Heart right ventricle (tissue), 16 donors: ENCODE data around the gene DHX30. TPM values are rescaled to one million over a fixed set of nuclear protein-coding genes. Genes with fewer than 3 reads are reported as not detected.
A peak's percentile ranks its signal among the peaks of the same experiment; 100 is the strongest.

Source experiments
- ATAC-seq, 8 donors: fragments of 200-7000 bp; cut with Tn5 transposase; one replicate each; pipeline ENCODE4 v1.9.1; 2020; ENCODE audit warnings: mild to moderate bottlenecking in 8 of 8, moderate library complexity in 8 of 8, moderate number of reproducible peaks in 1 of 8
- DNase-seq, 2 donors: peaks; one replicate each; pipeline ENCODE4 v3.0.0-alpha.2; 2020
- H3K27ac ChIP-seq, 10 donors: fragments of 200-600 bp; sonication (generic) in 2 of 10; one replicate each; pipeline versions ENCODE4 v1.5.0 to v1.8.0; 2020 to 2022; ENCODE audit warnings: mild to moderate bottlenecking in 3 of 10
- H3K27me3 ChIP-seq, 7 donors: fragments of 200-600 bp; one replicate each; pipeline ENCODE4 v1.8.0; 2021 to 2022; ENCODE audit warnings: mild to moderate bottlenecking in 2 of 7
- H3K36me3 ChIP-seq, 9 donors: fragments of 200-600 bp; sonication (generic) in 1 of 9; one replicate each; pipeline versions ENCODE4 v1.5.0 to v1.8.0; 2020 to 2022; ENCODE audit warnings: mild to moderate bottlenecking in 2 of 9
- H3K4me1 ChIP-seq, 9 donors: fragments of 200-600 bp; sonication (generic) in 1 of 9; one replicate each; pipeline versions ENCODE4 v1.5.0 to v1.8.0; 2020 to 2022; ENCODE audit warnings: mild to moderate bottlenecking in 4 of 9
- H3K4me3 ChIP-seq, 10 donors: fragments of 200-600 bp; sonication (generic) in 2 of 10; one replicate each; pipeline versions ENCODE4 v1.5.0 to v1.8.0; 2020 to 2022; ENCODE audit warnings: mild to moderate bottlenecking in 7 of 10, moderate library complexity in 2 of 10
- H3K9me3 ChIP-seq, 11 donors: fragments of 200-600 bp in 10 of 11; sonication (generic) in 2 of 11; one replicate each; pipeline versions ENCODE4 v1.5.0 to v1.8.0; 2013 to 2022; ENCODE audit warnings: mild to moderate bottlenecking in 2 of 11, control low read depth in 1 of 11, moderate library complexity in 1 of 11
- CTCF ChIP-seq, 9 donors: fragments of 200-600 bp; sonication (generic) in 2 of 9; IDR thresholded peaks; one replicate each; pipeline versions ENCODE4 v1.5.0 to v1.8.0; 2021 to 2022; ENCODE audit warnings: antibody characterized with exemption in 9 of 9, mild to moderate bottlenecking in 5 of 9, moderate library complexity in 1 of 9
- WGBS, 2 donors: extraction: QIAGEN DNeasy Blood & Tissue Kit; methylation state at CpG; one replicate each; pipeline ENCODE4 v1.1.7; 2013; ENCODE audit warnings: inconsistent platforms in 1 of 2; 5-methylcytosine and 5-hydroxymethylcytosine counted together
- intact Hi-C, 10 donors: fragments of 100-400 bp; cut with DNase I; formaldehyde crosslinking; loops; one replicate each; pipeline versions ENCODE4 v1.11.1 to v1.14.2; 2022
- polyA plus RNA-seq, 2 donors: library from polyadenylated mRNA; stranded (reverse); fragments of 200-250 nt; gene quantifications; one replicate each; pipeline ENCODE4 v1.2.3, GENCODE V29; 2013
- total RNA-seq, 10 donors: library from RNA; stranded (reverse); fragmentation: NEBNext Ultra II Directional in 3 of 10; extraction: Animal tissue kit (Norgen Biotek cat#: 25700) in 3 of 10; gene quantifications; one replicate each; pipeline versions ENCODE4 v1.2.1 to v1.2.4, GENCODE V29; 2021 to 2023
- donor health status: Arrhythmogenic right ventricular cardiomyopathy.
- donor health status: ischemic (EF 13 %, LVEDD 7.1; RV severe dilation, severe dysfunction).
- donor health status: healthy with polysubstance abuse.
- donor health status: DM: no; HTN: yes; CAD: no.
- donor health status: DM: no; HTN: no; CAD: no.
- donor health status: ischemic (EF 25% LVEDD 6.9; RV normal size, moderate dysfunction).
- donor health status: ischemic (EF 25% LVEDD 5.7; RV mildly dilated, moderate dysfunction).
- donor health status: healthy.
- donor health status: DM: yes; HTN: yes; CAD: no.
- donor health status: Ischemic cardiomyopathy.
- donor health status: ischemic (EF 35%, LVEDD 5.7; RV mildly dilated, moderate dysfunction).
- donor health status: nonischemic (EF 11% LVEDD 7.7; RV severe dilation, severe dysfunction).
- donor health status: DM: yes; HTN: yes; CAD: no.
- donor health status: PGD.
- donor health status: ischemic (EF 29% LVEDD 5.4; RV normal size, mild dysfunction).
- donor health status: nonischemic (EF 23%, LVEDD 6.1; RV moderate dilation, normal function).

Gene DHX30
- total and polyA plus RNA-seq, 12 donors, result 31.2 to 56.4 (median 44.5) TPM

GRCh38 chr3:47890828-47891612 is 88.1 kb downstream of the DHX30 start:
- Histone ChIP-seq H3K27me3 (no peaks in the 10 kb centered on the region), H3K36me3 (peaks cover 0 to 73% (median 6%) of the 10 kb centered on the region in 9 donors), H3K4me1 (peaks cover 11 to 70% (median 54%) of the 10 kb centered on the region in 9 donors), H3K27ac (peak overlapping the region; percentile 43 to 89 (median 77)), H3K9me3 (no peaks in the 10 kb centered on the region), H3K4me3 (peak overlapping the region in 1 of 10 donors; percentile 9)
- WGBS, 2 donors, result 25 to 44% methylated on average over 10 of the region's 10 CpGs
- ATAC-seq (peak; percentile 86 to 94 (median 91)), DNase-seq (peak in 1 of 2 donors; percentile 57)
- intact Hi-C loops, result no loop called here
- TF ChIP-seq CTCF (IDR thresholded peaks at IDR 0.05), result no peak

GRCh38 chr3:47891613-47892005 is 88.7 kb downstream of the DHX30 start:
- Histone ChIP-seq H3K27me3 (no peaks in the 10 kb centered on the region), H3K4me1 (peaks cover 11 to 70% (median 54%) of the 10 kb centered on the region in 9 donors), H3K4me3 (no peak overlapping the region), H3K9me3 (no peaks in the 10 kb centered on the region), H3K36me3 (peaks cover 0 to 74% (median 6%) of the 10 kb centered on the region in 9 donors), H3K27ac (peak overlapping the region; percentile 43 to 89 (median 77))
- WGBS, 2 donors, result 69 to 73% methylated on average over 3 of the region's 3 CpGs
- no peak for TF ChIP-seq CTCF (IDR thresholded peaks at IDR 0.05)
- DNase-seq (no peak), ATAC-seq (peak in 4 of 8 donors; percentile 3 to 37 (median 7))
- intact Hi-C loops, result no loop called here

- peak overlapping the region in 8 of 10 donors; percentile 43 to 89 (median 78) for H3K27ac ChIP-seq
- TF ChIP-seq CTCF (IDR thresholded peaks at IDR 0.05), result no peak
- no peak overlapping the region for H3K4me3 ChIP-seq
- H3K9me3 ChIP-seq, result no peaks in the 10 kb centered on the region
- WGBS, 2 donors, result 49 to 66% methylated on average over 15 of the region's 15 CpGs
- H3K4me1 ChIP-seq, result peaks cover 11 to 70% (median 54%) of the 10 kb centered on the region in 9 donors
- intact Hi-C loops, result no loop called here
- DNase-seq (no peak), ATAC-seq (peak in 4 of 8 donors; percentile 25 to 66 (median 42))
- H3K27me3 ChIP-seq, result no peaks in the 10 kb centered on the region
- peaks cover 0 to 80% (median 6%) of the 10 kb centered on the region in 9 donors for H3K36me3 ChIP-seq
Measured at GRCh38 chr3:47892286-47893040, 89.5 kb downstream of the DHX30 start.

- no peaks in the 10 kb centered on the region for H3K27me3 ChIP-seq
- intact Hi-C loops, result no loop called here
- peaks cover 9 to 57% (median 37%) of the 10 kb centered on the region in 9 donors for H3K4me1 ChIP-seq
- TF ChIP-seq CTCF (IDR thresholded peaks at IDR 0.05), result no peak
- peaks cover 0 to 90% (median 6%) of the 10 kb centered on the region in 9 donors for H3K36me3 ChIP-seq
- peak overlapping the region in 3 of 10 donors; percentile 2 to 51 (median 23) for H3K27ac ChIP-seq
- no peaks in the 10 kb centered on the region for H3K9me3 ChIP-seq
- H3K4me3 ChIP-seq, result no peak overlapping the region
- no peak for DNase-seq
- 81 to 97% methylated on average over 3 of the region's 3 CpGs for WGBS, 2 donors
- no peak for ATAC-seq
Measured at GRCh38 chr3:47895241-47895640, 92.3 kb downstream of the DHX30 start.
